DMS 273 treated with DMSO at 0.1 percent for 48 hours (cell line): Measurements from ENCODE around the gene HPD.

ENCODE experiments used
- DNase-seq: peaks from one replicate; lab custom pipeline; 2025; lab: John Stamatoyannopoulos, UW

Gene HPD

GRCh38 chr12:121828306-121828705 is 30.4 kb downstream of the HPD start:
- DNase-seq: no peak

DNA sequence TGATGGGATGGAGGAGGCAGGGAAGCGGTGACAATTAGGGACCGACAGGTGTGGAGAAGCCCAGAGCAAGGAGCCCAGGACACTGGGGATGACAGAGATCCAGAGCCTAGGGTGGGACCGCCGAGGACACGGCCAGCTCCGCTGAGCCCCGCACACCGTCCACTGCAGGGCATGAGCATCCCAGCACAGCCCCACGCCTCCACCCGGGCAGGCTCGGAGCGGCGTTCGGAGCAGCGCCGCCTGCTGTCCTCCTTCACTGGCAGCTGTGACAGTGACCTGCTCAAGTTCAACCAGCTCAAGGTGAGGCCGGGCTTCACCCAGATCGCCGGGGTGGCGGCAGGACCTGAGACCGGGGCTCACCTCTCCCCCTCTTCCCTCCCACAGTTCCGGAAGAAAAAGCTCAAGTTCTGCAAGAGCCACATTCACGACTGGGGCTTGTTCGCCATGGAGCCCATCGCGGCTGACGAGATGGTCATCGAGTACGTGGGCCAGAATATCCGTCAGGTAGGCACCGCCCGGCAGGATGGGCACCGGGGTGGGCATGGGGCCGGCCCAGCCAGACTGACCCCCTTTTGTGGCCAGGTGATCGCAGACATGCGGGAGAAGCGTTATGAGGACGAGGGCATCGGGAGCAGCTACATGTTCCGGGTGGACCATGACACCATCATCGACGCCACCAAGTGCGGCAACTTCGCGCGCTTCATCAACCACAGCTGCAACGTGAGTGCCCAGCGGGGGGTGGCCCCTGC is 31.1 kb downstream of the HPD start:
- DNase-seq: no peak

- no peak for DNase-seq
These were observed 32.1 kb downstream of the HPD start for GRCh38 chr12:121826318-121827150.

DNA sequence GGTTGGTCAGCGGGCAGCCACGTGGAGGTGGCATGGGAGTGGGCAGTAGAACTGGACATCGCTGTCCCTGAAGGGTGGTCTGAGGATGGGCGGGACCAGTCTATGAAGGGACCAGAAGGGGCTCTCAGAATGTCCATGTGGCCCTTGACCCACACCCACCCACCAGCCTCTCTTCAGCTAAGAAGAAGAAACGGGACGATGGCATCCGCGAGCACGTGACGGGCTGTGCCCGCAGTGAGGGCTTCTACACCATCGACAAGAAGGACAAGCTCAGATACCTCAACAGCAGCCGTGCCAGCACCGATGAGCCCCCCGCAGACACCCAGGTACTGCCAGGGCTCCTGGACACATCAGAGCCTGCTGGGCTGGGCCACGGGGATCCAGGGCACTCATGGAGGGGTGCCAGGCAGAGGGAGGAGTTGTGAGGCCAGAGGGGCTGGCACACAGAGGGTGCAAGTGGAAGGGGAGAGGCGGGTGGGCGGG is 33.6 kb downstream of the HPD start:
- no peak for DNase-seq

DNA sequence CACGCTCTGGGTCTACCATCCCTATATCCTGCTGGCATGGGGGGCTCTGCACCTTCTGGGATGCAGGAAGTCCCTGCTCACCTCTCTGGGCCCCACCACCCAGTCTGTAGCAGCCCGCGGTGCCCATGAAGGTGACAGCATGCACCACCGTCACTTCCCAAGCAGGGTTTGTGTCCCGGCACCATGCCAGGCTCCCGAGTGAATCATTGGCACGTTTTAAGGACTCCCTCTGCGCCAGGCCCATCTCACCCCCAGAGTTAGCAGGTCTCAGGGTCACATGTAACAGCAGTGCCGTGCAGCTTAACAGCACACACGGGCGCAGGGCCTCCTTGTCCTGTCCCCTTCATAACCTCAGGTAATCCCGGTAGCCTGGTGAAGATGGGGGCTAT is 34.9 kb downstream of the HPD start:
- DNase-seq: no peak

DNA sequence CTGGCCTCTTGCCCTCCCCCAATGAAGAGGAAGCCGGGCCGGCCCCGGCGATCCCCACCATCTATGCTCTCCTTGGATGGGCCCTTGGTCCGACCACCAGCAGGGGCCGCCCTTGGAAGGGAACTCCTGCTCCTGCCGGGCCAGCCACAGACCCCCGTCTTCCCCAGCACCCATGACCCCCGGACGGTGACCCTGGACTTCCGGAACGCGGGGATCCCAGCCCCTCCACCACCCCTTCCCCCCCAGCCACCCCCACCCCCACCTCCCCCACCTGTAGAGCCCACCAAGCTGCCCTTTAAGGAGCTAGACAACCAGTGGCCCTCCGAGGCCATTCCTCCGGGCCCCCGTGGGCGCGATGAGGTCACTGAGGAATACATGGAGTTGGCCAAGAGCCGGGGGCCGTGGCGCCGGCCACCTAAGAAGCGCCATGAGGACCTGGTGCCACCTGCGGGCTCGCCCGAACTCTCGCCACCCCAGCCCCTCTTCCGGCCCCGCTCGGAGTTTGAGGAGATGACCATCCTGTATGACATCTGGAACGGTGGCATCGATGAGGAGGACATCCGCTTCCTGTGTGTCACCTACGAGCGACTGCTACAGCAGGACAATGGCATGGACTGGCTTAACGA is 35.4 kb downstream of the HPD start:
- DNase-seq: no peak

GRCh38 chr12:121822393-121823100 is 36.1 kb downstream of the HPD start:
- DNase-seq: no peak

DNA sequence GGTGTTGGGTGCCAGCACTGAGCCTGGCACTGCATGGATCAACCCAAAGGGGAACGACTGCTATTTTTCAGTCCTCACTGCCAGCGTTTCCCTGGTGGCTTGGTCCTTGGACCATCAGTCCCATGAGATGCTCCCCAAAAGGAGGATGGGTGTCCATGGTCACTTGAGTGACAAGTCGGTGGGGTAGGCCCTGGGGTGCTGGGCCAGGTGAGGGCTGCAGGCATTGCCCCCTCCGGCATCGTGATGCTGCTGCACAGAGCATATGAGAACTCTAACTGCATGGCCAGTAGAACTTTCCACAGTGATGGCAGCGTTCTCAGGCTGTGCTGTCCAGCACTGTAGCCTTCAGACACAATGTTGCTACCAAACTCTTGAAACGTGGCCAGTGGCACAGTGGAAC is 38.6 kb downstream of the HPD start:
- DNase-seq: no peak

DNA sequence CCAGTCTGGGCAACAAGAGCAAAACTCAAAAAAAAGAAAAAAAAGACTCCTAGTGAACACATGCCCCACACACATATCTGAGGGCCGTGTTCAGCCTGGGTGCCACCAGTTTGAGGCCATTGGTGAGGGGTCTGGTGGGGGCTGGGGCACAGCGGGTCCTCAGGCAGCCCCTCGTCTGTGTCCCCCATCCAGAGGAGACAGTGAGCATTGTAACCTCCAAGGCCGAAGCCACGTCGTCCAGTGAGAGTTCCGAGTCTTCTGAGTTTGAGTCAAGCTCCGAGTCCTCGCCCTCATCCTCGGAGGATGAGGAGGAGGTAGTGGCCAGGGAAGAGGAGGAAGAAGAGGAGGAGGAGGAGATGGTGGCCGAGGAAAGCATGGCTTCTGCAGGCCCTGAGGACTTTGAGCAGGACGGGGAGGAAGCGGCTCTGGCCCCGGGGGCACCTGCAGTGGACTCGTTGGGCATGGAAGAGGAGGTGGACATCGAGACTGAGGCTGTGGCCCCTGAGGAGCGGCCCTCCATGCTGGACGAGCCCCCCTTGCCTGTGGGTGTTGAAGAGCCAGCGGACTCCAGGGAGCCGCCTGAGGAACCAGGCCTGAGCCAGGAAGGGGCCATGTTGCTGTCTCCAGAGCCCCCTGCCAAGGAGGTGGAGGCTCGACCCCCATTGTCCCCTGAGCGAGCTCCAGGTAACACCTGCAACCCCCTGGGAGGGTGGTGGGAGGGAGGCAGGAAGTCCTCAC is 39.3 kb downstream of the HPD start:
- no peak for DNase-seq

DNA sequence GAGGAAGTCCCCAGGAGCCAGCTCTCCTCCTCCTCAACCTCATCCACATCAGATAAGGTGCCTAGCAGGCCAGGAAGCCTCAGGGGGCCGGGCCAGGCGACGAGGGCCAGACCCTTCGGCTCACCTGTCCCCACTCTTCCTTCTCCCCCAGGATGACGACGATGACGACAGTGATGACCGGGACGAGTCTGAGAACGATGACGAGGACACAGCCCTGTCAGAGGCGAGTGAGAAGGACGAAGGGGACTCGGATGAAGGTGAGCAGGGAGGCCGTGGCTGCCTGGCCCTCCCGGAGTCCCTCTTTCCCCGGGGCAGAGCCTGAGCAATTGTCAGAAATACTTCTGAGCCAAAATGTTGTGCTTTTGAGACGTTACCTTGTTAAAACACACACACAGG is 41.0 kb downstream of the HPD start:
- DNase-seq: no peak

- DNase-seq: no peak
These were observed 41.6 kb downstream of the HPD start for GRCh38 chr12:121816925-121817647.

- DNase-seq: no peak
These were observed 43.4 kb downstream of the HPD start for GRCh38 chr12:121815263-121815662.

DNA sequence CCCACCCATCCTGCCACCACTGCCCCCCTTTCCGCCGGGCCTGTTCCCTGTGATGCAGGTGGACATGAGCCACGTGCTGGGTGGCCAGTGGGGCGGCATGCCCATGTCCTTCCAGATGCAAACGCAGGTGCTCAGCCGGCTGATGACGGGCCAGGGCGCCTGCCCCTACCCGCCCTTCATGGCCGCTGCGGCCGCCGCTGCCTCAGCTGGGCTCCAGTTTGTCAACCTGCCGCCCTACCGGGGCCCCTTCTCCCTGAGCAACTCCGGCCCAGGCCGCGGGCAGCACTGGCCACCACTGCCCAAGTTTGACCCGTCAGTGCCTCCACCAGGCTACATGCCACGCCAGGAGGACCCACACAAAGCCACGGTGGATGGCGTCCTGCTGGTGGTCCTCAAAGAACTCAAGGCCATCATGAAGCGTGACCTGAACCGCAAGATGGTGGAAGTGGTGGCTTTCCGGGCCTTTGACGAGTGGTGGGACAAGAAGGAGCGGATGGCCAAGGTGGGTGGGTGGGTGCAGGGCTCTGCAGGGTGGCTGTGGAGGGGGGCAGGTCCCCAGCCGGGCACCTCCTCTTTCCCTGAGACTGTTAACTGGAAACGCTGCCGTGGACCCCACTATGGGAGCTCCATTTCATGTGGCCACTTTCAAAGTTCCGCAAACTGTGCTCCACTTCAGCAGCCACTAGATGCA is 44.1 kb downstream of the HPD start:
- no peak for DNase-seq

GRCh38 chr12:121813951-121814350 is 44.7 kb downstream of the HPD start:
- no peak for DNase-seq

DNA sequence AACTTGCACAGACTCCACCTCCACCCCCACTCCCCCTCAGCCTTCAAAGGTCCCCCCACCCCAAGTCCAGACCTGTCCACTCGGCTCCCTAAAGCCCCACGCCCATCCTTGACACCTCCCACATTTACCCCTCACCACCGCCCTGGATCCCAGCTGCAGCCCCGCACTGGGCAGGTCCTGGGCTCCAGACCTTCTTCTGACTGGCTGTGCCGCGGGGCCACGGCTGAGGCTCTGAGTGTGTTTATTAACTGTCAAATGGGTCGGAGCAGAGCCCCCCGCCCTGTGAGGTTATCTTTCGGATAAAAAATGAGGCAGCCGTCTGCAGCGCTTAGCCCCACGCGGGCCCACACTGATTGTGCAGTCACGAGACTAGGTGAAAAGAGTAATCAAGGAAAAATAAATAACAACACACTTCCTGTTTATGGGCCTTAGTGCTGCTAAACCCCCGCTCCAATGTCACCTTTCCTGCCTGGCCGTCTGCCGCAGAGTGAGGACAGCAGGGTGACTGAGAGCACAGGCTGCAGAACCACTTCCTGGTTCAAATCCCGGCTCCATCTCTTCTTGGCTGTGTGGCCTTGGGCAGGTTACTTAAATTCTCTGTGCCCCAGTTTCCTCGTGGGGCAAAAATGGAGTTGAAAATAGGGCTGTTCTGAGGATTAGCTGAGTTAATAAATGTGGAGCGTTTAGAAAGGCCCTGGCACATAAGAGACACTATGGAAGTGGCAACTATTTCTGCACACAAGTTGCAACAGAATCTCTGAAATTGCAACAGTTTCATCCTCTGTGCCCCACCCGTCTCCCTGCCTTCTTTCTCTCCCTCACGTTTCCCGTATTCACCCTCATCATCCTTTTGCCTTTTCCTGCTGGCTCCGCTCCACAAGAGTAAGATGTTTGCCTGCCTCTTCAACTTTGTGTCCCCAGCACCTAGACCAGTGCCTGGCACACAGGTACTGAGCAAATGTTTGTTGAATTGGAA is 45.5 kb downstream of the HPD start:
- no peak for DNase-seq

GRCh38 chr12:121812320-121812871 is 46.3 kb downstream of the HPD start:
- DNase-seq: no peak

GRCh38 chr12:121811434-121812319 is 47.0 kb downstream of the HPD start:
- no peak for DNase-seq
